GM19238 (cell line): ENCODE data around the gene PRAMEF12.
"Not testable (repeated sequence)": the region's sequence is repeated elsewhere in the genome, so short reads cannot be mapped to it uniquely, and the experiment has no call there.

Experiments
- DNase-seq: peaks from one replicate; pipeline ENCODE4 v3.0.0; 2011; ENCODE audit warnings: low spot score; ENCODE audit not compliant: insufficient read length

Gene PRAMEF12

DNA sequence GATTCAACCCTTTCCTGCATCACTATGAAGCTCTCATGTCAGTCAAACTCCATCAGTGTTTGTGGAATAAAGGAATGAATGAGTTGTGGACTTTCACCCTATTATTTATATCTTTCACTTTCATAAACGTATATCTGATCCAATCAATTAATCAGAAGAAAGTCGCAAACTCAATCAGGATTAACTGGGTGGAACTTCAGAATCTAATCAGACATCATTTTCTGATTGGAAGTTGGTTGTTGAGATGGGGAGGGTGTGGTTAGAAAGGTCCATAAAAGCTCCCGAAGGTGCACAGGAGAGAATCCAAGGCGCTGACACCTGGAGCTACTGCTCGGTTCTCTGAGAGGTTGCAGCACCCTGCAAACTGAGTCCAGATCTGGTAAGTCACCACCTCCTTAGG lies at the start of gene PRAMEF12:
TSS of gene PRAMEF12 (plus strand) at position 301 of the 400 bp plus-strand sequence. CDS start 1,130 bp downstream, outside the sequence.
- no peak for DNase-seq

- DNase-seq, result no peak
Observed at GRCh38 chr1:12728391-12728790, 45.1 kb upstream of the PRAMEF12 start.

GRCh38 chr1:12730156-12730555 lies 43.4 kb upstream of the PRAMEF12 start:
- no peak for DNase-seq

DNA sequence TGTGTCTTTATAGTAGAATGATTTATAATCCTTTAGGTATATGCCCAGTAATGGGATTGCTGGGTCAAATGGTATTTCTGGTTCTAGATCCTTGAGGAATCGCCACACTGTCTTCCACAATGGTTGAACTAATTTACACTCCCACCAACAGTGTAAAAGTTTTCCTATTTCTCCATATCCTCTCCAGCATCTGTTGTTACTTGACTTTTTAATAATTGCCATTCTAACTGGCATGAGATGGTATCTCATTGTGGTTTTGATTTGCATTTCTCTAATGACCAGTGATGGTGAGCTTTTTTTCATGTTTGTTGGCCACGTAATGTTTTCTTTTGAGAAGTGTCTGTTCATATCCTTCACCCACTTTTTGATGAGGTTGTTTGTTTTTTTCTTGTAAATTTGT lies 42.5 kb upstream of the PRAMEF12 start:
- DNase-seq, result not testable (repeated sequence)

DNA sequence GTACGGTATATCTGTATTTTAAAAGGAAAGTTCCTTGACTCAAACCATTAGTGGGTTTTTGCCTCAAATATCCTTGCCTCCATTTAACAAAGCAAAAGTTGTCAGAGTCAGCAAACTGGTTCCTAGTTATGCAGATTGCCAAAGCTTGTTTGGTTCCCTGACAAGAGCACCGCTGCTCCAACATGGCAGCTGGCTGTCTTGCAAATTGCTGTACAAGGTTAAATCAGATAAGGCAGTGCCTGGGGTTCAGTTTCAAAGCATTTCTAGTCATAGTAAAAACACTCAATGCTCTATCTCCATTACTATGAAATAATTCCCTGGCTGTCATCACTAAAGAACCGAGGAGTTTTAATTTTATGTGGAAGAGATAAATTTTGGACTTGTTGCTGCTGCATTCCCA lies 38.9 kb upstream of the PRAMEF12 start:
- no peak for DNase-seq

- no peak for DNase-seq
Observed at GRCh38 chr1:12738934-12739333, 34.6 kb upstream of the PRAMEF12 start.

DNA sequence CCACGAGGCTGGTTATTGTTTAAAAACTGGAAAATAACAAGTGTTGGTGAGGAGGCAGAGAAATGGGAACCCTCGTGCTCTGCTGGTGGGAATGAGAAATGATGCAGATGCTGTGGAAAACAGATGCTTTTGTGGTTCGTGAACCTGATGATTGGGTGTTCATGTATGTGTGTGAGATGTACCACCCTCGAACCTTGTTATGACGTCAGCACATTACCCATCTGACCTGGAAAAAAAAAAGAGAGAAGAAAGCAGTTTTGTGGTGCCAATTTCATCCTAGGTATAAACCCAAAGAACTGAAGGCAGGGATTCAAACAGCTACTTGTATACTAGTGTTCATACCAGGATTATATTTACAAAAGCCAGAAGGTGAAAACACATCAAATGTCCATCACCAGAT lies 33.9 kb upstream of the PRAMEF12 start:
- no peak for DNase-seq

GRCh38 chr1:12741946-12742345 lies 31.6 kb upstream of the PRAMEF12 start:
- DNase-seq, result no peak

DNA sequence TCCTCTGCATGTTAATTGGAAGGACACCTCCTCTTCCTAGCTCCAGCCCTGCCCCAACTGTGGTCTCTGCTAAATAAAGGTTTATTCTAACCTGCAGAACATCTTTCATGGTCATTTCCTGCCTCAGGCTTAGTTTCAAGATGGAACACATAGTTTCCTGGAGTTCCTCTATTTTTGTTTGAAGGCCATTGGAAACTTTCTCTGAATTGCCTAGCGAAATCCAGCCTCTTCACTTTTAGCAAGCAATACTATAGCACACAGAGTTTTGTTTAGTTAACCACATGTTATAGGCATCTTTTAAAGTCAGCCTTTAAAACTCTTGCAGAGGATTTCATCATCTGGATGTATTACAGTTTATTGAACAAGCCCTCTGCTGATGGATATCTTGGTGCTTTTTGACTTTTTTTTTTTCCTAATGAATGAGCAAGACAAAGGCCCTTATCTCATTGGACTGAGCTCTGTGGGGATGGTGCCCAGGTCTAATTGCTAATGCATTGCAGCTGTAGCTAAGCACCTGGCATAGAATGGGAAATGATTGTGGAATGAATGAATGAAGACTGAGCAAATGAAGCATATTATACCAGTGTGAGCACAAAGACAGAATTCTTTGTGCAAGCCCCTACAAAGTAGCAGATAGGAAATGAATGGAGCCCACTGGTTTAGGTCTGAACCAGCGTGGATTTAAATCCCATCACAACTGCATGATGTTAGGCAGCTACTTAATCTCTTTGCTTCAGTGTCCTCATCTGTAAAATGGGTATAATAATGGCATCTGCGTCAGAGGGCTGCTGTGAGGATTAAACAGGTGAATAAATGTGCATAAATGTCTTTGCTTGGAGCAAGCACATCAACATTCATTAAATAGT lies 28.2 kb upstream of the PRAMEF12 start:
- DNase-seq, result no peak

DNA sequence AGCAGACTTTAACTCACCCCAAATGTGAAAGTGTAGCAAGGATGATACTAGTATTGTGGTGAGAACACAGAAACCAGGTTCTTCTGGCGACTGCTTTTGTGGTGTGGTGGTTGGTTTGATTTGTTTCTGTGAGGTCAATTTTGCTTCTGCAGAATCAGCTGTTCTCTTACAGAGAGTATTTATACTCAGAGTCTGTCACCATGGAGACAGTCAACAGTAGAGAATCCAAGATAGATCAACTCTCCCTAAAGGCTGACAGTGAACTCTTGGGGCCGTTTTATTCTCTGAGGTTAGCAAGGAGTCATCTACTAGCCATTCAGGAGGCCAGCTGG lies 27.6 kb upstream of the PRAMEF12 start, which contains the start of gene CFAP107:
TSS of gene CFAP107 (plus strand) at position 209 of the 332 bp plus-strand sequence. CDS start 231 bp downstream, outside the sequence.
- DNase-seq, result no peak

GRCh38 chr1:12748778-12749355 lies 24.7 kb upstream of the PRAMEF12 start:
- no peak for DNase-seq

GRCh38 chr1:12754738-12755137 lies 18.8 kb upstream of the PRAMEF12 start:
- no peak for DNase-seq

DNA sequence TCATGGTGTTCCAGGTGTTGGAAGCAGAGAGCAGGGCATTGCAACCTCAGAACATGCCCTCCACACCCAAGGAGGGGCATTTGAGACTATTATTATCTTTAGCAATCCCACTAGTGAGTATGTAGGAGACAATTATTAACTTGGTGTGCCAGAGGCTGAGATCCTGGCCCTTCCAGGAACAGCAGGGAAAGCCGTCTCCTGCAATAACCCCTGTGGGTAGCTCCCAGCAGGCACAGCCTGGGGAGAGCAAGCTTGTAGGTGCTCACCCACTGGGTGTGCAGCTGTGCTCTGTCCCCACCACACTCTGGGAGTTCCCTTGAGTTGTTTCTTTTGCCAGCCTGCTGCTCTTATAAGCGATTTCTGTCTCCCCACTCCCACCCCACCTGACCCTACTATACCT lies 17.3 kb upstream of the PRAMEF12 start:
- no peak for DNase-seq

DNA sequence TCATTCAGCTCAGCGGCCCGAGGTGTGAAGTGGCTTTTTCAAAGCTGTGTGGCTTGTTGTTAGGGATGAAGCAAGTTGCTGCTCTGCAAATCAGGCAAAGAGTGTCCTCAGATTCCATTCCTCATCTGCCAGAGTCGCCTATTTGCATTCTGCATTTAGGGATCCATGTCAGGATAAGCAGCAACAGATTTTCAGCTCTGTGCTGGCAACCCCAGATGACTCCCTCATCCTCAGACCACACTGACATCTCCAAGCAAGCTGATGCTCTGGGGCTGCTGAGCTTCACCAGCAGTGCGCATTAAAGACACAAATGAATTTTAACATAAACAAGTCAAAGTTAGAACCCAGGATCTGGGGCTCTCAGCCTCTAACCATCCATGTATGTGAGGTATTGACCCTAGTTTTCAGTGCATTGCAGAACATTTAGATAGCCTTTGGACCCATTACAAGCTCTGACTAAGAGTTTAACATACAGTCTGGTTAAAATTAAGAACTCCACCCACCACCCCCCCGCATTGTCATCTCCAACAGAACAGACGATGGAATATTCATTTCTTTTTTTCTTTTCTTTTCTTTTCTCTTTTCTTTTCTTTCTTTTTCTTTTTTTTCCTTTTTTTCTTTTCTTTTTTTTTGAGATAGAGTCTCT lies 16.6 kb upstream of the PRAMEF12 start:
- DNase-seq, result no peak

DNA sequence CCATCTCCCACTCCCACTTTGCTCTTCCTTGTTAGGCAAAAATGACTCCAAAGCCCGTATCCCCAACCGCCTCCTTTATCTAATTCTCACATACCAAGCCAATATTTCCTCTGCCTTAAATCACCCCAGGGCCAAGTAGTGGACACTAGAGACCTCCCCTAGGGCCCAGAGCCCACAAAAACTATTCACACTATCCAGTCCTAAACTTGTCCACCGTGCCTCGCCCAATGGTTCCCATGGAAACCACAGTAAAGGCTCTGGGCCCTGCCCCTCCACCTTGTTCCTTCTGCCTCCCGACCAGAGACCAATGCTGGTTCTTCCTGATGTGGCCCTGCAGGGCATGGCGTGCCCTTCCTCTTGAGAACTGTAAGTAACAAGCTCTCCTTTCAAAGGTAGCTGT lies 15.7 kb upstream of the PRAMEF12 start:
- no peak for DNase-seq

- no peak for DNase-seq
Observed at GRCh38 chr1:12760256-12760795, 13.2 kb upstream of the PRAMEF12 start.

DNA sequence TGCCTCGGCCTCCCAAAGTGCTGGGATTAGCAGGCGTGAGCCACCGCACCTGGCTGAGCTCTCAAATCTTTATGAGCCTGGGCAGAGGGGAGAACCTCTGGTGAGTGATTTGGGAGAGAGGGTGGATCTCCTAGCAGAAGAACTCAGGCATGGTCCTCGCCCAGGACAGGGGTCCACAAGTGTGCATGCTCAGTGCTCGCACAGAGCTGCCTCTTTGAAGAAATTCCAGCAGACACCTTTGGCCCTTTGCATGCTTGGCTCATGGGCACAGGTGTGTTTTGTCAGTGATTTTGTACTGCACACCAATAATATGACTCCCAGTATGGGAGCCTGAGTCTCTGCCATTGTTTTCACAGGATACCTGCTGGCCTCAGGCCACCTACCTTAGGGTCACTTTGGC lies 11.8 kb upstream of the PRAMEF12 start:
- no peak for DNase-seq

DNA sequence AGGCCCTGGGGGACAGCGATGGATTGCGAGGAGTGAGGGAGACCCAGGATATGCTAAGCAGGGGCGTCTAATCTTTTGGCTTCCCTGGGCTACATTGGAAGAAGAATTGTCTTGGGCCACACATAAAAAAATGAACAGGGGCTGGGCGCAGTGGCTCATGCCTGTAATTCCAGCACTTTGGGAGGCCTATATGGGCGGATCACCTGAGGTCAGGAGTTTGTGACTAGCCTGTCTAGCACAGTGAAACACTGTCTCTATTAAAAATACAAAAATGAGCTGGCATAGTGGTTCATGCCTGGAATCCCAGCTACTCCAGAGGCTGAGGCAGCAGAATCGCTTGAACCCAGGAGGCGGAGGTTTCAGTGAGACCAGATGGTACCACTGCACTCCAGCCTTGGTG lies 10.8 kb upstream of the PRAMEF12 start:
- no peak for DNase-seq

GRCh38 chr1:12763479-12763878 lies 10.1 kb upstream of the PRAMEF12 start:
- no peak for DNase-seq

- DNase-seq, result no peak
Observed at GRCh38 chr1:12764016-12764415, 9.5 kb upstream of the PRAMEF12 start.

DNA sequence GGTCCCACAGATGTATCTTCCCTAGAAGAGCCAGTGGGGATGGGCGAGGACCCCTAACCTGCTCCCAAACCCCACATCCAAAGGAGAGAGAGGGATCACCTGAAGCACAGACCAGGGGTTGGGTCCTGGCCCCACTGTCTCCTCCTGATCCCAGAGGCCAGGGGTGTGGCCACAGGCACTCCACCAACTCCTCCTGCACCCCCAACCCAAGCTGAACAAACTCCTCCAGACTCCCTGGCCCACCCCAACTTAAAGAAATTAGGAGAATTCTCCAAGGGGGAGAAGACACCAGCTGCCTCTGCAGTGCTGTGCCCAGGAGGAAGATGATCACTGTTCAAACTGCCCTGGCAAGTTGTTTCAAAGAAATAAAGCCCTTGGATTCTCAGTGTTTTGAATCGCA lies 4.5 kb upstream of the PRAMEF12 start:
- DNase-seq, result no peak

- no peak for DNase-seq
Observed at GRCh38 chr1:12769976-12770505, 3.5 kb upstream of the PRAMEF12 start.
